ENCODE data around the gene KDM4C. TPM values are rescaled to one million over a fixed set of nuclear protein-coding genes. Genes with fewer than 3 reads are reported as not detected.

KDM4C gene
- total RNA-seq, 1 donor from 2014 or later = 63.5 TPM

DNA sequence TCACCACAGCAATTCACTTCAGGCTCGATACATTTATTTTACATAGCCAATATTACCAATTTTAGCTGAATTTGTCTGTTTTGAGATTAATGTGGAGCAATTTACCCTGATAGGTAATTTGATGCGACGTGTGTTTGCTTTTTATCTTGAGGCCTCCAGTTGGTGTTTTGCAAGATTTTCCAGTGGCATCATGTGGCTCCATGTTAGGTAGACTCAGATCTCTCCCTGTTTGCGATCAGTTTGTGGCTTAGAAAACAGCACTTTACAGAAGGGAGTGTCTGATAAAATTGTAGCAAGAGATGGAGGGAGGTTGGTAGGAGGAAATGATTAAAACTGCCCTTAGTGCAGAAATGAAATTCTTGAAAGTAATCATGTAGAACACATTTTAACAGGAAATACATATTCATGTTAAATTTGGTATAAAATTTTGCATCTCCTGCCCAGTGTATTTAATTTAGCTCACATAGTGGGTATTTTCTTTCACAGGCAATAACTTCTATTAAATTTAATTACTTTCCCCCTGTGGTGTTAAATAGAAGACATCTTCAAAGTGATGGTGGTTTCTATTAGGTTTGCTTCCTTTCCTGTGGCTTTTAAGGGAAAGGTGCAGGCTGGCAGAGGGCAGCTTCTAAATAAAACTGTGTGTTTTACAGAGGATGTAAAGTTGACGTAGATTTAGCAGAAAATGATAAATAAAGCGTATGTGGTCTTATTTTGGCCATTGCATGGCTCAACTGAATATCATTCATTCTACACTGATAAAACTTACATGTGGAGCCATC is 135.8 kb downstream of the KDM4C start:
- Mint-ChIP-seq H3K4me3 (ENCODE audit: unreplicated experiment) (no peak overlapping the region), H3K36me3 (ENCODE audit: unreplicated experiment) (no peaks in the 10 kb centered on the region), H3K27me3 (ENCODE audit: unreplicated experiment) (no peaks in the 10 kb centered on the region), H3K9me3 (ENCODE audit: unreplicated experiment) (no peaks in the 10 kb centered on the region), H3K27ac (ENCODE audit: unreplicated experiment) (no peak overlapping the region), H3K4me1 (ENCODE audit: low read depth, unreplicated experiment) (peaks cover 9% of the 10 kb centered on the region)
- no peak for TF ChIP-seq CTCF (IDR thresholded peaks at IDR 0.05; ENCODE audit: partially characterized antibody, unreplicated experiment)
- DNase-seq = no peak

GRCh38 chr9:6894135-6894534 is 136.4 kb downstream of the KDM4C start:
- H3K4me3 Mint-ChIP-seq (ENCODE audit: unreplicated experiment) = no peak overlapping the region
- no peak overlapping the region for H3K27ac Mint-ChIP-seq (ENCODE audit: unreplicated experiment)
- H3K4me1 Mint-ChIP-seq (ENCODE audit: low read depth, unreplicated experiment) = peaks cover 9% of the 10 kb centered on the region
- no peaks in the 10 kb centered on the region for H3K27me3 Mint-ChIP-seq (ENCODE audit: unreplicated experiment)
- no peaks in the 10 kb centered on the region for H3K36me3 Mint-ChIP-seq (ENCODE audit: unreplicated experiment)
- no peak for DNase-seq
- no peak for TF ChIP-seq CTCF (IDR thresholded peaks at IDR 0.05; ENCODE audit: partially characterized antibody, unreplicated experiment)
- H3K9me3 Mint-ChIP-seq (ENCODE audit: unreplicated experiment) = no peaks in the 10 kb centered on the region

GRCh38 chr9:6895754-6896153 is 138.0 kb downstream of the KDM4C start:
- Mint-ChIP-seq H3K27me3 (ENCODE audit: unreplicated experiment) (no peaks in the 10 kb centered on the region), H3K4me1 (ENCODE audit: low read depth, unreplicated experiment) (peaks cover 9% of the 10 kb centered on the region), H3K4me3 (ENCODE audit: unreplicated experiment) (no peak overlapping the region), H3K36me3 (ENCODE audit: unreplicated experiment) (no peaks in the 10 kb centered on the region), H3K27ac (ENCODE audit: unreplicated experiment) (no peak overlapping the region), H3K9me3 (ENCODE audit: unreplicated experiment) (no peaks in the 10 kb centered on the region)
- no peak for DNase-seq
- no peak for TF ChIP-seq CTCF (IDR thresholded peaks at IDR 0.05; ENCODE audit: partially characterized antibody, unreplicated experiment)

GRCh38 chr9:6896562-6896961 is 138.8 kb downstream of the KDM4C start:
- no peaks in the 10 kb centered on the region for H3K36me3 Mint-ChIP-seq (ENCODE audit: unreplicated experiment)
- H3K9me3 Mint-ChIP-seq (ENCODE audit: unreplicated experiment) = no peaks in the 10 kb centered on the region
- no peaks in the 10 kb centered on the region for H3K27me3 Mint-ChIP-seq (ENCODE audit: unreplicated experiment)
- TF ChIP-seq CTCF (IDR thresholded peaks at IDR 0.05; ENCODE audit: partially characterized antibody, unreplicated experiment) = no peak
- no peak overlapping the region for H3K4me3 Mint-ChIP-seq (ENCODE audit: unreplicated experiment)
- H3K27ac Mint-ChIP-seq (ENCODE audit: unreplicated experiment) = no peak overlapping the region
- DNase-seq = no peak
- H3K4me1 Mint-ChIP-seq (ENCODE audit: low read depth, unreplicated experiment) = peaks cover 9% of the 10 kb centered on the region

DNA sequence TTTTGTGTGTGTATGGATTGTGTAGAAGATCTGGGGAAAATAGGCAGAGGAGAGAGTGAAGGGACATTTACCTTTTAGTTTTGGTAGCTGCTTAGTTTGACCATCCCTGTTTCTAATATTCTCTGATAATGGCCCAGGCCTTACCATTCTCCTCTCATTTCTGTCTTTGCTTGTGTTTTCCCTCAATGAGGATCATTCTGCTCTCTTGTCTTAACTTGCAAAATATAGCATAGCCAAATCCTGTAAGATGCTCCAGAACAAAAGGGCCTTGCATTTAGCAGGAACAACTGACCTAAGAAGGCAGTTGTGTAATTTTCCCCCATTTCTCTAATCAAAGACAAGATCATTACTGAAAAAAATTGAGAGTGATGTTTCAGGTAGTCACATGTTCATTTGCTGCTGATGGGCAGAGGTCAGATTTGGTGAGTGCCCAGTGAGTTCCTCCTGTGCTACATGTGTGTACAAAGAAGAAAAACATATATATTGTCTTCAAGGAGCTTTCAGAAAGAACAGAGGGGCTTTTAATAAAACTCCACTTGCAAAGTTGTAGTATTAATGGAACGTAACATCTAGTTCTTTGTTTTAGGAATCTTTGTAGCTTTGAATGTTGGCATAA is 139.5 kb downstream of the KDM4C start:
- H3K9me3 Mint-ChIP-seq (ENCODE audit: unreplicated experiment) = no peaks in the 10 kb centered on the region
- no peak for TF ChIP-seq CTCF (IDR thresholded peaks at IDR 0.05; ENCODE audit: partially characterized antibody, unreplicated experiment)
- H3K4me1 Mint-ChIP-seq (ENCODE audit: low read depth, unreplicated experiment) = peaks cover 9% of the 10 kb centered on the region
- H3K27me3 Mint-ChIP-seq (ENCODE audit: unreplicated experiment) = no peaks in the 10 kb centered on the region
- H3K36me3 Mint-ChIP-seq (ENCODE audit: unreplicated experiment) = no peaks in the 10 kb centered on the region
- H3K4me3 Mint-ChIP-seq (ENCODE audit: unreplicated experiment) = no peak overlapping the region
- DNase-seq = no peak
- H3K27ac Mint-ChIP-seq (ENCODE audit: unreplicated experiment) = no peak overlapping the region
